ENCODE data around the gene LIFR.

The LIFR gene

GRCh38 chr5:38445374-38446028, 110.9 kb downstream of the LIFR start:
- Histone ChIP-seq H3K27ac (ENCODE audit: low read length) (no peak overlapping the region), H3K36me3 (ENCODE audit: control insufficient read depth, insufficient read depth, low read length) (no peaks in the 10 kb centered on the region), H3K9me3 (ENCODE audit: control insufficient read depth, insufficient read depth, low read length) (no peaks in the 10 kb centered on the region), H3K27me3 (ENCODE audit: control insufficient read depth, insufficient read depth, low read length) (no peaks in the 10 kb centered on the region), H3K4me1 (ENCODE audit: control insufficient read depth, insufficient read depth, low read length) (no peaks in the 10 kb centered on the region), H3K4me3 (ENCODE audit: low read length) (no peak overlapping the region)
- no peak for DNase-seq (ENCODE audit: low read depth, low spot score)
- no CpG with 5 or more reads among the region's 24 CpGs for WGBS (ENCODE audit: insufficient coverage, insufficient read length)

GRCh38 chr5:38443390-38443789, 113.1 kb downstream of the LIFR start:
- H3K27ac ChIP-seq (ENCODE audit: low read length), result no peak overlapping the region
- WGBS (ENCODE audit: insufficient coverage, insufficient read length), result no CpG with 5 or more reads among the region's 7 CpGs
- H3K4me1 ChIP-seq (ENCODE audit: control insufficient read depth, insufficient read depth, low read length), result no peaks in the 10 kb centered on the region
- no peak overlapping the region for H3K4me3 ChIP-seq (ENCODE audit: low read length)
- no peaks in the 10 kb centered on the region for H3K27me3 ChIP-seq (ENCODE audit: control insufficient read depth, insufficient read depth, low read length)
- no peaks in the 10 kb centered on the region for H3K36me3 ChIP-seq (ENCODE audit: control insufficient read depth, insufficient read depth, low read length)
- no peaks in the 10 kb centered on the region for H3K9me3 ChIP-seq (ENCODE audit: control insufficient read depth, insufficient read depth, low read length)
- DNase-seq (ENCODE audit: low read depth, low spot score), result no peak

GRCh38 chr5:38442247-38442573, 114.2 kb downstream of the LIFR start:
- no peaks in the 10 kb centered on the region for H3K27me3 ChIP-seq (ENCODE audit: control insufficient read depth, insufficient read depth, low read length)
- no peak overlapping the region for H3K27ac ChIP-seq (ENCODE audit: low read length)
- H3K4me3 ChIP-seq (ENCODE audit: low read length), result no peak overlapping the region
- DNase-seq (ENCODE audit: low read depth, low spot score), result no peak
- H3K36me3 ChIP-seq (ENCODE audit: control insufficient read depth, insufficient read depth, low read length), result no peaks in the 10 kb centered on the region
- H3K4me1 ChIP-seq (ENCODE audit: control insufficient read depth, insufficient read depth, low read length), result no peaks in the 10 kb centered on the region
- no peaks in the 10 kb centered on the region for H3K9me3 ChIP-seq (ENCODE audit: control insufficient read depth, insufficient read depth, low read length)
- WGBS (ENCODE audit: insufficient coverage, insufficient read length), result no CpG with 5 or more reads among the region's 2 CpGs

- DNase-seq (ENCODE audit: low read depth, low spot score), result peak; percentile 82
- Histone ChIP-seq H3K36me3 (ENCODE audit: control insufficient read depth, insufficient read depth, low read length) (no peaks in the 10 kb centered on the region), H3K27me3 (ENCODE audit: control insufficient read depth, insufficient read depth, low read length) (no peaks in the 10 kb centered on the region), H3K4me1 (ENCODE audit: control insufficient read depth, insufficient read depth, low read length) (no peaks in the 10 kb centered on the region), H3K27ac (ENCODE audit: low read length) (no peak overlapping the region), H3K4me3 (ENCODE audit: low read length) (no peak overlapping the region), H3K9me3 (ENCODE audit: control insufficient read depth, insufficient read depth, low read length) (no peaks in the 10 kb centered on the region)
- whole genome bisulfite sequencing (ENCODE audit: insufficient coverage, insufficient read length), result no CpG with 5 or more reads among the region's 9 CpGs
These were observed 114.8 kb downstream of the LIFR start for GRCh38 chr5:38441453-38442246.

GRCh38 chr5:38438757-38439156, 117.7 kb downstream of the LIFR start:
- Histone ChIP-seq H3K4me1 (ENCODE audit: control insufficient read depth, insufficient read depth, low read length) (no peaks in the 10 kb centered on the region), H3K27me3 (ENCODE audit: control insufficient read depth, insufficient read depth, low read length) (no peaks in the 10 kb centered on the region), H3K27ac (ENCODE audit: low read length) (no peak overlapping the region), H3K9me3 (ENCODE audit: control insufficient read depth, insufficient read depth, low read length) (no peaks in the 10 kb centered on the region), H3K36me3 (ENCODE audit: control insufficient read depth, insufficient read depth, low read length) (no peaks in the 10 kb centered on the region), H3K4me3 (ENCODE audit: low read length) (no peak overlapping the region)
- DNase-seq (ENCODE audit: low read depth, low spot score), result no peak
- WGBS (ENCODE audit: insufficient coverage, insufficient read length), result no CpG with 5 or more reads among the region's 1 CpG

GRCh38 chr5:38434966-38435705, 121.3 kb downstream of the LIFR start:
- H3K4me3 ChIP-seq (ENCODE audit: low read length), result no peak overlapping the region
- no peaks in the 10 kb centered on the region for H3K9me3 ChIP-seq (ENCODE audit: control insufficient read depth, insufficient read depth, low read length)
- no peaks in the 10 kb centered on the region for H3K36me3 ChIP-seq (ENCODE audit: control insufficient read depth, insufficient read depth, low read length)
- DNase-seq (ENCODE audit: low read depth, low spot score), result no peak
- WGBS (ENCODE audit: insufficient coverage, insufficient read length), result no CpG with 5 or more reads among the region's 7 CpGs
- no peak overlapping the region for H3K27ac ChIP-seq (ENCODE audit: low read length)
- H3K4me1 ChIP-seq (ENCODE audit: control insufficient read depth, insufficient read depth, low read length), result no peaks in the 10 kb centered on the region
- H3K27me3 ChIP-seq (ENCODE audit: control insufficient read depth, insufficient read depth, low read length), result no peaks in the 10 kb centered on the region

GRCh38 chr5:38433160-38433861, 123.1 kb downstream of the LIFR start:
- no peaks in the 10 kb centered on the region for H3K36me3 ChIP-seq (ENCODE audit: control insufficient read depth, insufficient read depth, low read length)
- H3K27ac ChIP-seq (ENCODE audit: low read length), result no peak overlapping the region
- H3K4me3 ChIP-seq (ENCODE audit: low read length), result no peak overlapping the region
- H3K4me1 ChIP-seq (ENCODE audit: control insufficient read depth, insufficient read depth, low read length), result no peaks in the 10 kb centered on the region
- no peak for DNase-seq (ENCODE audit: low read depth, low spot score)
- H3K27me3 ChIP-seq (ENCODE audit: control insufficient read depth, insufficient read depth, low read length), result no peaks in the 10 kb centered on the region
- H3K9me3 ChIP-seq (ENCODE audit: control insufficient read depth, insufficient read depth, low read length), result no peaks in the 10 kb centered on the region
- WGBS (ENCODE audit: insufficient coverage, insufficient read length), result no CpG with 5 or more reads among the region's 6 CpGs

- Histone ChIP-seq H3K36me3 (ENCODE audit: control insufficient read depth, insufficient read depth, low read length) (no peaks in the 10 kb centered on the region), H3K4me3 (ENCODE audit: low read length) (no peak overlapping the region)
- WGBS (ENCODE audit: insufficient coverage, insufficient read length), result no CpG with 5 or more reads among the region's 1 CpG
These were observed 125.1 kb downstream of the LIFR start for GRCh38 chr5:38431242-38431853.

GRCh38 chr5:38426986-38427950, 129.2 kb downstream of the LIFR start:
- Histone ChIP-seq H3K9me3 (ENCODE audit: control insufficient read depth, insufficient read depth, low read length) (no peaks in the 10 kb centered on the region), H3K4me3 (ENCODE audit: low read length) (no peak overlapping the region), H3K27me3 (ENCODE audit: control insufficient read depth, insufficient read depth, low read length) (no peaks in the 10 kb centered on the region), H3K4me1 (ENCODE audit: control insufficient read depth, insufficient read depth, low read length) (no peaks in the 10 kb centered on the region), H3K27ac (ENCODE audit: low read length) (no peak overlapping the region), H3K36me3 (ENCODE audit: control insufficient read depth, insufficient read depth, low read length) (no peaks in the 10 kb centered on the region)
- no CpG with 5 or more reads among the region's 9 CpGs for WGBS (ENCODE audit: insufficient coverage, insufficient read length)
- no peak for DNase-seq (ENCODE audit: low read depth, low spot score)

More at GRCh38 chr5:38431242-38431853, 125.1 kb downstream of the LIFR start:
- no peaks in the 10 kb centered on the region for H3K9me3 ChIP-seq (ENCODE audit: control insufficient read depth, insufficient read depth, low read length)
- no peak for DNase-seq (ENCODE audit: low read depth, low spot score)
- H3K27me3 ChIP-seq (ENCODE audit: control insufficient read depth, insufficient read depth, low read length), result no peaks in the 10 kb centered on the region
- H3K4me1 ChIP-seq (ENCODE audit: control insufficient read depth, insufficient read depth, low read length), result no peaks in the 10 kb centered on the region
- no peak overlapping the region for H3K27ac ChIP-seq (ENCODE audit: low read length)

Measured in iPS DF 6.9 (cell line).